ENCODE results near the gene GATAD2A. TPM values are rescaled to one million over a fixed set of nuclear protein-coding genes. Genes with fewer than 3 reads are reported as not detected.

GATAD2A gene
- total and polyA plus RNA-seq, 10 of the 15 experiments (the other 5 are each of a cell fraction or from before 2014, with no cell fraction given) = 2.6 to 173 (median 32.0) TPM

GRCh38 chr19:19485998-19486290 is 80.5 kb downstream of the GATAD2A start:
- H3K27me3 ChIP-seq (replicated peaks in 1 of 2; ENCODE audit: control insufficient read depth in 2 of 2, insufficient read depth in 2 of 2, low read length in 1 of 2) = no peaks in the 10 kb centered on the region
- H3K79me2 ChIP-seq (ENCODE audit: control insufficient read depth, insufficient read depth, low read length) = peaks cover 13% of the 10 kb centered on the region
- SMC1A ChIA-PET (ENCODE audit: uncharacterized antibody, unreplicated experiment) = interaction anchor here (1.0 to 1.6 kb wide), 2 partner anchors 10 to 81 kb away, joined by 3 read pairs; partner anchors contain the start of gene GATAD2A
- ATAC-seq = no peak
- peaks cover 12 to 22% of the 10 kb centered on the region in 2 experiments for H3K36me3 ChIP-seq (ENCODE audit: control insufficient read depth in 2 of 2, insufficient read depth in 2 of 2, low read length in 1 of 2)
- peaks cover 36% of the 10 kb centered on the region for H3K4me1 ChIP-seq (ENCODE audit: control insufficient read depth, insufficient read depth, low read length)
- peaks cover 5% of the 10 kb centered on the region; the same call in 1 of the 2 replicates for H4K20me1 ChIP-seq (ENCODE audit: control insufficient read depth, insufficient read depth)
- in situ Hi-C loops (cut with MboI) = no loop called here
- 98% methylated on average over 5 of the region's 5 CpGs for WGBS (ENCODE audit: insufficient coverage, insufficient replicate concordance, low lambda C conversion rate, missing lambda C conversion rate)
- H3K27ac ChIP-seq (ENCODE audit: control insufficient read depth, insufficient read depth) = no peak overlapping the region
- RAD21 ChIA-PET (ENCODE audit: unreplicated experiment) = interaction anchor here (1.3 kb wide), 1 partner anchor 81 kb away, joined by 3 read pairs; the partner anchor contains the start of gene GATAD2A
- no peak for FAIRE-seq
- CTCF ChIA-PET = interaction anchor here (9.3 kb wide), 1 partner anchor 120 kb away, joined by 223 read pairs; no protein-coding TSS in a partner anchor
- H2AFZ ChIP-seq (ENCODE audit: control insufficient read depth, low read depth, low read length) = no peak overlapping the region
- no peak overlapping the region for H3K4me3 ChIP-seq
- POLR2A ChIA-PET = interaction anchor here (0.5 kb wide), 2 partner anchors 119 to 912 kb away, joined by 3 to 4 read pairs; no protein-coding TSS in a partner anchor
- no peaks in the 10 kb centered on the region for H3K9me3 ChIP-seq (replicated peaks; ENCODE audit: control insufficient read depth, insufficient read depth, low read length)
- intact Hi-C loops (cut with micrococcal nuclease; ENCODE audit: unreplicated experiment) = no loop called here
- H3K4me2 ChIP-seq (ENCODE audit: control insufficient read depth, insufficient read depth) = no peak overlapping the region
- BruUV-seq (replicated peaks) = no TSS peak
- TF ChIP-seq CREB1 (IDR thresholded peaks at IDR 0.05; ENCODE audit: low read depth) (no peak), SMAD1 (IDR thresholded peaks at IDR 0.05; ENCODE audit: low read depth, partially characterized antibody) (no peak)
- TF ChIP-seq, protein P1, sequence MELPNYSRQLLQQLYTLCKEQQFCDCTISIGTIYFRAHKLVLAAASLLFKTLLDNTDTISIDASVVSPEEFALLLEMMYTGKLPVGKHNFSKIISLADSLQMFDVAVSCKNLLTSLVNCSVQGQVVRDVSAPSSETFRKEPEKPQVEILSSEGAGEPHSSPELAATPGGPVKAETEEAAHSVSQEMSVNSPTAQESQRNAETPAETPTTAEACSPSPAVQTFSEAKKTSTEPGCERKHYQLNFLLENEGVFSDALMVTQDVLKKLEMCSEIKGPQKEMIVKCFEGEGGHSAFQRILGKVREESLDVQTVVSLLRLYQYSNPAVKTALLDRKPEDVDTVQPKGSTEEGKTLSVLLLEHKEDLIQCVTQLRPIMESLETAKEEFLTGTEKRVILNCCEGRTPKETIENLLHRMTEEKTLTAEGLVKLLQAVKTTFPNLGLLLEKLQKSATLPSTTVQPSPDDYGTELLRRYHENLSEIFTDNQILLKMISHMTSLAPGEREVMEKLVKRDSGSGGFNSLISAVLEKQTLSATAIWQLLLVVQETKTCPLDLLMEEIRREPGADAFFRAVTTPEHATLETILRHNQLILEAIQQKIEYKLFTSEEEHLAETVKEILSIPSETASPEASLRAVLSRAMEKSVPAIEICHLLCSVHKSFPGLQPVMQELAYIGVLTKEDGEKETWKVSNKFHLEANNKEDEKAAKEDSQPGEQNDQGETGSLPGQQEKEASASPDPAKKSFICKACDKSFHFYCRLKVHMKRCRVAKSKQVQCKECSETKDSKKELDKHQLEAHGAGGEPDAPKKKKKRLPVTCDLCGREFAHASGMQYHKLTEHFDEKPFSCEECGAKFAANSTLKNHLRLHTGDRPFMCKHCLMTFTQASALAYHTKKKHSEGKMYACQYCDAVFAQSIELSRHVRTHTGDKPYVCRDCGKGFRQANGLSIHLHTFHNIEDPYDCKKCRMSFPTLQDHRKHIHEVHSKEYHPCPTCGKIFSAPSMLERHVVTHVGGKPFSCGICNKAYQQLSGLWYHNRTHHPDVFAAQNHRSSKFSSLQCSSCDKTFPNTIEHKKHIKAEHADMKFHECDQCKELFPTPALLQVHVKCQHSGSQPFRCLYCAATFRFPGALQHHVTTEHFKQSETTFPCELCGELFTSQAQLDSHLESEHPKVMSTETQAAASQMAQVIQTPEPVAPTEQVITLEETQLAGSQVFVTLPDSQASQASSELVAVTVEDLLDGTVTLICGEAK (IDR thresholded peaks at IDR 0.05; ENCODE audit: borderline replicate concordance) = no peak
- no peak for DNase-seq (ENCODE audit: low read depth, low spot score)
- no peak overlapping the region for H3K9ac ChIP-seq (ENCODE audit: control insufficient read depth, insufficient read depth, low read length)

All from GM12878 (cell line).